ENCODE results near the gene TWSG1.

TWSG1 gene

GRCh38 chr18:9334329-9334972 is at the start of gene TWSG1:
Gene TWSG1 (plus strand): TSS chr18:9334773. CDS start chr18:9337230, 2,457 bp downstream.
- peak; percentile 96 for DNase-seq (ENCODE audit: low read depth)

GRCh38 chr18:9285604-9286003 is 49.0 kb upstream of the TWSG1 start:
- DNase-seq (ENCODE audit: low read depth) = no peak

GRCh38 chr18:9287036-9287435 is 47.5 kb upstream of the TWSG1 start:
- DNase-seq (ENCODE audit: low read depth) = peak; percentile 15

GRCh38 chr18:9289698-9290097 is 44.9 kb upstream of the TWSG1 start:
- no peak for DNase-seq (ENCODE audit: low read depth)

GRCh38 chr18:9290156-9290555 is 44.4 kb upstream of the TWSG1 start:
- peak; percentile 64 for DNase-seq (ENCODE audit: low read depth)

- DNase-seq (ENCODE audit: low read depth) = no peak
Observed at GRCh38 chr18:9292047-9292446, 42.5 kb upstream of the TWSG1 start.

GRCh38 chr18:9293948-9294347 is 40.6 kb upstream of the TWSG1 start:
- DNase-seq (ENCODE audit: low read depth) = no peak

- DNase-seq (ENCODE audit: low read depth) = peak; percentile 34
Observed at GRCh38 chr18:9296233-9297006, 38.2 kb upstream of the TWSG1 start.

GRCh38 chr18:9297007-9297393 is 37.6 kb upstream of the TWSG1 start:
- DNase-seq (ENCODE audit: low read depth) = no peak

- no peak for DNase-seq (ENCODE audit: low read depth)
Observed at GRCh38 chr18:9304388-9305070, 30.0 kb upstream of the TWSG1 start.

GRCh38 chr18:9319333-9319732 is 15.2 kb upstream of the TWSG1 start:
- no peak for DNase-seq (ENCODE audit: low read depth)

- DNase-seq (ENCODE audit: low read depth) = peak; percentile 68
Observed at GRCh38 chr18:9321017-9321452, 13.5 kb upstream of the TWSG1 start.

GRCh38 chr18:9321736-9322135 is 12.8 kb upstream of the TWSG1 start:
- DNase-seq (ENCODE audit: low read depth) = no peak

GRCh38 chr18:9322744-9323143 is 11.8 kb upstream of the TWSG1 start:
- no peak for DNase-seq (ENCODE audit: low read depth)

GRCh38 chr18:9323750-9324445 is 10.7 kb upstream of the TWSG1 start:
- peak; percentile 65 for DNase-seq (ENCODE audit: low read depth)

- no peak for DNase-seq (ENCODE audit: low read depth)
Observed at GRCh38 chr18:9325716-9326115, 8.9 kb upstream of the TWSG1 start.

- no peak for DNase-seq (ENCODE audit: low read depth)
Observed at GRCh38 chr18:9328776-9329175, 5.8 kb upstream of the TWSG1 start.

GRCh38 chr18:9329471-9329870 is 5.1 kb upstream of the TWSG1 start:
- DNase-seq (ENCODE audit: low read depth) = no peak

GRCh38 chr18:9330419-9330818 is 4.2 kb upstream of the TWSG1 start:
- no peak for DNase-seq (ENCODE audit: low read depth)

GRCh38 chr18:9333441-9334328 is 888 bp upstream of the TWSG1 start:
- no peak for DNase-seq (ENCODE audit: low read depth)

- no peak for DNase-seq (ENCODE audit: low read depth)
Observed at GRCh38 chr18:9334973-9335696, 562 bp downstream of the TWSG1 start.
